Mesothelial cell of epicardium (in vitro differentiated cells): Measurements from ENCODE around the gene FOXN3. TPM values are rescaled to one million over a fixed set of nuclear protein-coding genes. Genes with fewer than 3 reads are reported as not detected.

ENCODE experiments used
- DNase-seq, 2 experiments: peaks; one replicate each; pipeline ENCODE4 v3.0.0; 2021; ENCODE audit warnings: low spot score in 2 of 2; ENCODE audit not compliant: unreplicated experiment in 2 of 2
- H3K27ac Mint-ChIP-seq: 2 replicates; pipeline ENCODE4 v1.8.0; 2021; ENCODE audit warnings: mixed read lengths
- H3K27me3 Mint-ChIP-seq: 2 replicates; pipeline ENCODE4 v1.8.0; 2021; ENCODE audit warnings: low read depth, mixed read lengths
- H3K36me3 Mint-ChIP-seq: 2 replicates; pipeline ENCODE4 v1.8.0; 2021; ENCODE audit warnings: mixed read lengths
- H3K4me1 Mint-ChIP-seq: 2 replicates; pipeline ENCODE4 v1.8.0; 2021; ENCODE audit warnings: mixed read lengths
- H3K4me3 Mint-ChIP-seq: 2 replicates; pipeline ENCODE4 v1.8.0; 2021; ENCODE audit warnings: mild to moderate bottlenecking, moderate library complexity, mixed read lengths
- H3K9me3 Mint-ChIP-seq: 2 replicates; pipeline ENCODE4 v1.8.0; 2021; ENCODE audit warnings: mixed read lengths
- total RNA-seq: library from RNA; stranded (reverse); gene quantifications from 3 replicates; pipeline ENCODE4 v1.2.1, GENCODE V29; 2021
- TF ChIP-seq, protein P1 (sequence below): fragments of 200-600 bp; sonication (generic); IDR thresholded peaks from one replicate; pipeline ENCODE4 v1.5.0; 2021; ENCODE audit warnings: antibody characterized with exemption; ENCODE audit not compliant: unreplicated experiment

Gene FOXN3
- total RNA-seq, 1 donor from 2014 or later, result 124 TPM

GRCh38 chr14:89186856-89187376 is 230.1 kb downstream of the FOXN3 start:
- Mint-ChIP-seq H3K27ac (peak overlapping the region; percentile 70), H3K27me3 (no peaks in the 10 kb centered on the region), H3K4me1 (peaks cover 39% of the 10 kb centered on the region), H3K9me3 (no peaks in the 10 kb centered on the region), H3K4me3 (no peak overlapping the region), H3K36me3 (peaks cover 10% of the 10 kb centered on the region)
- no peak for DNase-seq
- TF ChIP-seq, protein P1, sequence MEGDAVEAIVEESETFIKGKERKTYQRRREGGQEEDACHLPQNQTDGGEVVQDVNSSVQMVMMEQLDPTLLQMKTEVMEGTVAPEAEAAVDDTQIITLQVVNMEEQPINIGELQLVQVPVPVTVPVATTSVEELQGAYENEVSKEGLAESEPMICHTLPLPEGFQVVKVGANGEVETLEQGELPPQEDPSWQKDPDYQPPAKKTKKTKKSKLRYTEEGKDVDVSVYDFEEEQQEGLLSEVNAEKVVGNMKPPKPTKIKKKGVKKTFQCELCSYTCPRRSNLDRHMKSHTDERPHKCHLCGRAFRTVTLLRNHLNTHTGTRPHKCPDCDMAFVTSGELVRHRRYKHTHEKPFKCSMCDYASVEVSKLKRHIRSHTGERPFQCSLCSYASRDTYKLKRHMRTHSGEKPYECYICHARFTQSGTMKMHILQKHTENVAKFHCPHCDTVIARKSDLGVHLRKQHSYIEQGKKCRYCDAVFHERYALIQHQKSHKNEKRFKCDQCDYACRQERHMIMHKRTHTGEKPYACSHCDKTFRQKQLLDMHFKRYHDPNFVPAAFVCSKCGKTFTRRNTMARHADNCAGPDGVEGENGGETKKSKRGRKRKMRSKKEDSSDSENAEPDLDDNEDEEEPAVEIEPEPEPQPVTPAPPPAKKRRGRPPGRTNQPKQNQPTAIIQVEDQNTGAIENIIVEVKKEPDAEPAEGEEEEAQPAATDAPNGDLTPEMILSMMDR, result no peak

GRCh38 chr14:89185919-89186855 is 230.8 kb downstream of the FOXN3 start:
- TF ChIP-seq, protein P1, result no peak
- H3K4me1 Mint-ChIP-seq, result peaks cover 39% of the 10 kb centered on the region
- peak overlapping the region; percentile 70 for H3K27ac Mint-ChIP-seq
- no peaks in the 10 kb centered on the region for H3K9me3 Mint-ChIP-seq
- DNase-seq, result no peak
- H3K4me3 Mint-ChIP-seq, result no peak overlapping the region
- H3K36me3 Mint-ChIP-seq, result peaks cover 10% of the 10 kb centered on the region
- H3K27me3 Mint-ChIP-seq, result no peaks in the 10 kb centered on the region

GRCh38 chr14:89184952-89185351 is 232.1 kb downstream of the FOXN3 start:
- TF ChIP-seq, protein P1, result no peak
- H3K27me3 Mint-ChIP-seq, result no peaks in the 10 kb centered on the region
- H3K4me3 Mint-ChIP-seq, result no peak overlapping the region
- H3K4me1 Mint-ChIP-seq, result peaks cover 39% of the 10 kb centered on the region
- H3K27ac Mint-ChIP-seq, result peak overlapping the region; percentile 70
- no peak for DNase-seq
- peaks cover 14% of the 10 kb centered on the region for H3K36me3 Mint-ChIP-seq
- no peaks in the 10 kb centered on the region for H3K9me3 Mint-ChIP-seq

DNA sequence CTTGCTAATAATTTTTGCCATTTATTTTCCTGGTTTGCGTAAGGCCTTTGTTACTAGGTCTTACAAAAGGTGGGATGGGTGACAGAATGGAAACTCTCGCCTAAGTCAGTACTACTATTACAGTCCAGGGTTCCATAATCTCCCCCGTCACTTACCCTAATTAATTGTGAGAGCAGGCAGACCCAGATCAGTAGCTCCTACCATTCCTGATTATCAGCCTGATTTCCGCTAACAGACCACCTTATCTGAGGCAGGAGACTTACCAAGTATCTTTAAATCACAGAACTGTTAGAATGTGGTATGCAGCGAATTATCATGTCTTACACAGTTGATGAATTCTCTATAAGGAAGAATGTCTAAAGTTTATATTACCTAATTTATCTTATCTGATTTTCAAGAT is 234.7 kb downstream of the FOXN3 start:
- no peaks in the 10 kb centered on the region for H3K9me3 Mint-ChIP-seq
- no peak overlapping the region for H3K4me3 Mint-ChIP-seq
- H3K27me3 Mint-ChIP-seq, result no peaks in the 10 kb centered on the region
- peaks cover 15% of the 10 kb centered on the region for H3K36me3 Mint-ChIP-seq
- no peak for DNase-seq
- H3K27ac Mint-ChIP-seq, result no peak overlapping the region
- TF ChIP-seq, protein P1, result no peak
- peaks cover 47% of the 10 kb centered on the region for H3K4me1 Mint-ChIP-seq

DNA sequence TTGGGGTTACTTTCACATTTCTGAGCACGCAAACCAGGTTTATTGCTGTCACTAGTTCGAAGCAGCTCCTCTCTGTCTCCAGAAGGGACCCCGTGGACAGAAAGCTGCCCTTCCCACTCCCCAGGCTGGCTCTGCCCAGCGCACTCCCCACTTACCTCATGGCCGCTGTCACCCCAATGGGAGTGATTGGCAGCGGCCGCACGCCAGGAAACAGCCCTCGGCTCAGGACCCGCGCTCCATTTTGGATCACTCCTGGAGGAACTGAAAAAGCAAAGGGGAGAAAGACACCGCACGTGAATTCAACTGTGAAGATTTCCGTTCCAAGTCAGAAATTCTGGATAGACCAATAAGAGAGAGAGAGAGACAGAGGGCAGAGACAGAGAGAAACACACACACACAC is 236.5 kb downstream of the FOXN3 start:
- Mint-ChIP-seq H3K36me3 (peaks cover 21% of the 10 kb centered on the region), H3K4me3 (no peak overlapping the region), H3K27me3 (no peaks in the 10 kb centered on the region), H3K9me3 (no peaks in the 10 kb centered on the region), H3K27ac (no peak overlapping the region), H3K4me1 (peaks cover 31% of the 10 kb centered on the region)
- TF ChIP-seq, protein P1, result no peak
- no peak for DNase-seq
